Activated CD4-positive, alpha-beta T cell treated with anti-CD3 and anti-CD28 coated beads, Interleukin-10, Interleukin-2, amounts not matched to agents 100 ng/mL and 50 ng/mL, durations not matched to agents 16 hours and 8 hours (primary cell): ENCODE results near the gene PPP1R7.

ENCODE experiments used
- DNase-seq: peaks from one replicate; pipeline ENCODE4 v3.0.0-alpha.2; 2020

Gene PPP1R7

DNA sequence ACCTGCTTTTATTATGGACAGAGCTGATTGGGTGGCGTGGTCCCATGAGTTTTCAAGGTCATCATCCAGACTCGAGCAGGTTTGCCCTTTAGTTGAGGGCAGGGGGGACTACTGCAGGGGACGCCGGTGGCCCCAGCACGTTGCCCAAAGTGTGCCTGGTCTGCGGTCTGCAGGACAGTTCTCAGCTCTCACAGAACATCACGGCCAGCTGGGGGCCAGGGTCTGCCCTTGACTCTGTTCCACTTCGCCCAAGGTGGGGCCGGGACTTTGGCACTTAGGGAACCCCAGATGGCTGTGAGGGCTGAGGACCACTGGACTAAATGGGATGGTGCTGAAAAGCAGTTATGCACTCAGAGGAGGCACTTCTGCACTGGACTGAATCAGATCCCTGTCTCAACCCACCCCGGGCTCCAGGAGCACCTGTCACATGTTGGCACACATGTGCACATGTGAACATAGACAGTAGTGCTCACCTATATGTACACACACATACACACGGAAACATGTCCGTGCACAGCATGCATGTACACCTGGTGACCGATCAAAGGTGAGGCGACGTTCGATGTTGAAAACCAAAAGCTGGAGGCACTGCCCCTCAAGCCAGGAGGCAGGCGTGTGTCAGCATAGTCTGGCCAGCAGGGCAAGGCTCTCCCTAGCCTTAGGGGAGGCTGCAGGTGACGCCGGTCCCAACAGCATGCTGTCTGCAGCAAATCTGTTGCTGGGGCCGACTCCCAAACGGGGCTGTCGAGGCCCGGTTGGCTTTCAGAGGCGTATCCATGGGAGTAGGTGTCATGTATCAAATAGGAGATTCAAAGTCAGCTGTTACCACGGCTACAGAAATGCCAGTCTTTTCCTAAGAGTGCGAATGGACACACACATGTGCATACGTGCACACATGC is 48.4 kb downstream of the PPP1R7 start:
- no peak for DNase-seq

DNA sequence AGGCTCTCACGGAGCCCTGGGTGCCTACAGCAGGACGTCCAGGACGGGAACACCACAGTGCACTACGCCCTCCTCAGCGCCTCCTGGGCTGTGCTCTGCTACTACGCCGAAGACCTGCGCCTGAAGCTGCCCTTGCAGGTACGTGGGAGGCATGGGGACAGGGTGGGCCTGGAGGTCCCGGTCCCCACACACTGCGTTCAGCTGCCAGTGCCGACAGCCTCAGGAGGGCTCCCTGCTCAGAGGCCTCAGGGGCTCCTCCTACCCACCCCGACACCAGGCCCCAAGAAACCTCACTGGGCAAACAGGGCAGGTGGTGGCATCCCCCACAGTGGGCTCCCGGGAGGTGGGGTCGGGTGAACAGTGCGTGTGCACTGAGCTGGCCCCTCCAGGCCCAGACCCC is 49.0 kb downstream of the PPP1R7 start:
- no peak for DNase-seq

- DNase-seq, result no peak
Observed at GRCh38 chr2:241199897-241200821, 49.9 kb downstream of the PPP1R7 start.

GRCh38 chr2:241200822-241201395 is 50.6 kb downstream of the PPP1R7 start:
- DNase-seq, result no peak

GRCh38 chr2:241201445-241202267 is 51.4 kb downstream of the PPP1R7 start:
- DNase-seq, result no peak

- no peak for DNase-seq
Observed at GRCh38 chr2:241202268-241202585, 52.0 kb downstream of the PPP1R7 start.

DNA sequence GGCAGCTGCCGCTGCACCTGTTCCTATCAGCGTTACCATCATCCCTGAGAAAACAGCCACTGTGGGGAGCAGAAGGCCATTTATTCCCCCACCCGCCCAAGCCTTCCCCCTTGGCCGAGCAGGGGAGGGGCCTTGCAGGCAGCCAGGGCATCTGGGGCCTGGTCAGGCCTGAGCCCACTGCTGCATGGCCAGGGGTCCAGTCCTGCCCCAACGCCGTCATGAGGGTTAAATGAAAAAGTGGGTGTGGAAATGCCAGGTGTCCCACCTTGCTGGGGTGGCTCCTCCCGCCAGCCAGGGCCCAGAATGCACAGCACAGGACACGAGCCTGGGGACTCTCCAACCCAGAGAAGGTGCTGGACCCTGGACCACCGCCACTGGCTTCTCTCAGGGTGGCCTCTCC is 52.4 kb downstream of the PPP1R7 start:
- no peak for DNase-seq

DNA sequence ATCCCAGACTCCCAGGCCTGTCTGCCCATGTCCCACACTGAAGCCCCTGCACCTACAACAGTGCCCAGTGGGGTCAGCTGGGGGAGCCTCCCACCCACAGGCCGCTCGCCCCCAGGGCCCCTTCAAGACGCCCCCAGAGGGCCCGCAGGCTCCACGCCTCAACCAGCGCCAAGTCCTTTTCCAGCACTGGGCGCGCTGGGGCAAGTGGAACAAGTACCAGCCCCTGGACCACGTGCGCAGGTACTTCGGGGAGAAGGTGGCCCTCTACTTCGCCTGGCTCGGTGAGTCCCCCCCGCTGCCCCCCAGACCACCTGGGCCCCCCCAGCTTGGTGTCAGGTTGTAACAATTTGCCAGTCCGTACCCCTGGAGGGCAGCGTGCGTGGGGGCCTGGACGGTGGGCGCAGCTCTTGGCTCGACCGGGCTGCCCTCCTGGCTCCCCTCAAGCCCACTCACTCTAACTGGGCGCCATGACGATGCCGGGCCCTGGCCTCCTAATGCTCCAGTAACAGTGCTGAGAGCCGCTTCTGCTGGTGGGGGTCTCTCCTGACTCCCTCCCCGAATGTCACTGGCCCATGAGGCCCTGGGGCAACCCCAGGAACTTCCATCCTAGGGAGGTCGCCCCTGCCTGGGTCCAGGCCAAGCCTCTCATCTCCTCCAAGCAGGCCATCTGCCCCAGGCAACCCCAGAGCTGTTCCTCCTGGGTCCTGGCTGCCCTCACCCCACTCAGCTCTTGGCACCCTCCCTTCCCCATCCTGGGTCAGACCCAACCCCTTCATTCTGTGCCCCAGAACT is 53.1 kb downstream of the PPP1R7 start:
- no peak for DNase-seq

- no peak for DNase-seq
Observed at GRCh38 chr2:241204010-241204384, 53.7 kb downstream of the PPP1R7 start.

DNA sequence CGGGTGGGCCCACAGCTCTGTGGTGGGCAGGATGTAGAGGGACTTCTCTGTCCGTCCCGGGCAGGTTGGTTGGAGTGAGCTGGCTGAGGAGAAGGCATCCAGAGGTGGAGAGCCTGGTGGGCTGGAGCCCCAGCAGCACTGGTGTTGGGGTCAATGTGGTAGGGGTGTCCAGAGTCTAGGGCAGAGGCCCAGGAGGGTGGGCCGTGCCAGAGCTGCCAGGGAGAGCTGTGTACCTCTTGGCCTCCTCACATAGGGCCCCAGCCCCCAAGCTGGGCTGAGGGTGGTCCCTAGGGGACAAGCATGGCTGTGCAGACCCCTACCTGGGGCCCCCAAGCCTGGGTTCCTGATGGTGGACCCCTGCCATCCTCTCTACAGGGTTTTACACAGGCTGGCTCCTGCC is 54.2 kb downstream of the PPP1R7 start:
- no peak for DNase-seq

- no peak for DNase-seq
Observed at GRCh38 chr2:241205086-241205485, 54.8 kb downstream of the PPP1R7 start.

- DNase-seq, result no peak
Observed at GRCh38 chr2:241207151-241207550, 56.9 kb downstream of the PPP1R7 start.

DNA sequence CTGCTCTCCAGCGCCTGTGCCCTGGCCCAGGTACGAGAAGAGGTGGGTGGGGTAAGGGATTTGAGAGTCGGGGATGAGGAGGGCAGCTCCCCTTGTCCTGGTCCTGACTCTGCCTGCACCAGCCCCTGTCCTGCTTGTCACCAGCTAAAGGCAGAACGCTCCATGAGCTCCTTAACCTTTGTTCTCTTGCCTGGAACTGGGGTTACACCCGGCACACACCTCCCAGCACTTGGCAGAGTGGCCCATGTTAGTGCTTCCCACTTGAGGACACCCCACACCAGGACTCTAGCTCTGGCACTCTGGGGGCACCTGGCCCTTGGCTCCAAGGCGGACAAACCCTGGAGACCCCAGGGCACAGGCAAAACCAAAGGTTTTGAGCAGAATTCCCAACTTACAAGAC is 57.4 kb downstream of the PPP1R7 start:
- DNase-seq, result no peak

- no peak for DNase-seq
Observed at GRCh38 chr2:241208058-241208457, 57.8 kb downstream of the PPP1R7 start.

- no peak for DNase-seq
Observed at GRCh38 chr2:241209271-241209670, 59.0 kb downstream of the PPP1R7 start.

DNA sequence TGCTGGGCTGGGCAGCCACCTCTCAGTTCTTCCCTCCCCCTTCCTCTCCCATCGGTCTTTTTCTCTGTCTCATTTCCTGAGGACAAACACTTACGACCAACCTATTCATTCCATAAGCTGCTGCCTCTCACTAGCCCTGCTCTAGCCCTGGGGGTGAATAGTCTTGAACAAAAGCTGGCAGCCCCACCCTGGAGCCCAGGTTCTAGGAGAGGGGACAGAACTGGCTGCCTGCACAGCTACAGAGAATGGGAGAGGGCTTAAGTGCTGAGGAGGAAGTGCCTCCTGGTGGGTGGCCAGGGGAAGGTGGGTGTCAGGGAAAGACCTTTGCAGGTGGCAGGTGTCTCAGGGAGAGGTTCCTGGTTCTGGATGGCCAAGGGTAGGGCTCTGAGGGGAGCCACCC is 61.0 kb downstream of the PPP1R7 start:
- no peak for DNase-seq

DNA sequence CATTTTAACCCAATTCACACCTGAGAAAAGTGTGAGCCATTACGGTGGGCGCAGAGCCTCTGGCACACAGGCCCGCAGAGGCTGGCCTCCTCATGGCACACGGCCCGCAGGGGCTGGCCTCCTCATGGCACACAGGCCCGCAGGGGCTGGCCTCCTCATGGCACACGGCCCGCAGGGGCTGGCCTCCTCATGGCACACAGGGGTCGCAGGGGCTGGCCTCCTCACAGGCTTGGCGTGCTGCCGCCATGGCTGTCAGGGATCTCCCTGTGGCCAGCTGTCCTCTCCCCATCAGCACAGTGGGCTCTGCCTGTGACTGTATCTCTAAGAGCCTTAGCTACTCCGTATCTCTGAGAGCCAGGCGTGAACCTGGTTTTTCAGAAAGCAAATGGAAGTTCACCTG is 62.8 kb downstream of the PPP1R7 start:
- no peak for DNase-seq

GRCh38 chr2:241213567-241213966 is 63.3 kb downstream of the PPP1R7 start:
- no peak for DNase-seq

- DNase-seq, result no peak
Observed at GRCh38 chr2:241214209-241214608, 63.9 kb downstream of the PPP1R7 start.

DNA sequence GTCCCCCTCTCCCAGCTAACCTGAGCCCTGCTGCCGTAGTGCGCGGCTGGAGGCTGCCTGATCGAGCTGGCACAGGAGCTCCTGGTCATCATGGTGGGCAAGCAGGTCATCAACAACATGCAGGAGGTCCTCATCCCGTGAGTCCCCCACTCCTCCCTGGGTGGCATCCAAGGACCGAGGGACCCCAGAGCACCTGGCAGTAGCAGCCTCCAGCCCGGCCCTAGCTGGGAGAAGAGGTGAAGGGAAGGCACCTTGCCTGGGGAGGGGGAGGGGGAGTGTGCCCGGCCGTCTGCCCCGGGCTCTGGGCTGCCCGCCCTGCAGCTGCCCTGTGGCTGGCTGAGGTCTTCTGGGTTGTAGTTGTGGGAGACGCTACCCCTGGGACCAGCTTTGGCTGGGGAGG is 64.5 kb downstream of the PPP1R7 start:
- DNase-seq, result no peak

DNA sequence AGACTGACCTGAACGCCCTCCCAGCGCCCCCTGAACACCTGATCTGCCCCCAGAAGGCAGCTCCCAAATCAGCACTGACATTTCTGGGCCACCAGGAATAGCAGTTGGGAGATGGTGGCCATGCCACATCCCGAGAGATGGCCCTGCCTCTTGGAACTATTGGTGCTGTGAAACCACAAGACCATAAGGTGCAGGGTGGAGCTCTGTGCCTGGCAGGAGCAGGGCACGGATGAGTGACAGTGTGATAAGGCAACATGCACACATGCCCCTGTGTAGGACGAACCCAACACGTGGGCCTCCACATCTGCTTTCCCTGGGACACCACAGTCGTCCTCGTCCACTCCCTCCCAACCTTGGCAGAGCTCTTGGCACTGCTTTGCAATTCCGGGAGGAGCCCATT is 65.2 kb downstream of the PPP1R7 start:
- no peak for DNase-seq

DNA sequence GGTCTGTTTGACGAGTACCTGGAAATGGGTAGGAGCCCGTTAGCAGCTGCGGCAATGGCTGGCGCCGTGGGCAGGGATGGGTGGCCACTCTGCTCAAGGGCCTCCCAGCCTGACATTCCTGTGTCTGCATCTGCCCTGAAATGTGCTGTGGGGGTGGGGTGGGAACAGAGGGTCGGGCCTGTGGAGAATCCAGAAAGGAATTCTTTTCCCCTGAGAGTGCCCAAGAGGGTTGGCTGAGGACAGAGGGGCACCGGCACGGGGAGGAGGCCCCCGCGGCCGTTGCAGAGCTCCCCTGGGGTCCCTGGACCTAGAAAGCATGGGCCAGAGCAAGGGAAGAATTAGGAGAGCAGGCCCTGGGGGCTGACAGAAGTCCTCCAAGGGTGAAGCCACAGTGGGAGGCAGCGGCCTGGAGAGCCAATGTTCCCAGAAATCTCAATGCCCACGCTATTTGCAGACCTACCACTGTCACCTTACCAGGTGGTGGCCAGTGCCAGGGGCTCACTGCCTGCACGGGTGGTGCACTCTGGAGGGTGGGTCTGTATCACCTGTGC is 66.0 kb downstream of the PPP1R7 start:
- DNase-seq, result no peak
